Neural crest cell (in vitro differentiated cells): ENCODE measurements around the gene AFAP1. TPM values are rescaled to one million over a fixed set of nuclear protein-coding genes. Genes with fewer than 3 reads are reported as not detected.
A peak's percentile ranks its signal among the peaks of the same experiment; 100 is the strongest.

ENCODE experiments used
- DNase-seq: peaks from one replicate; pipeline ENCODE4 v3.0.0; 2021; ENCODE audit warnings: low read depth, mixed read lengths, low spot score
- H3K27ac Mint-ChIP-seq: one replicate; pipeline ENCODE4 v1.8.0; 2021; ENCODE audit warnings: mild to moderate bottlenecking, mixed read lengths; ENCODE audit not compliant: unreplicated experiment
- H3K27me3 Mint-ChIP-seq: 2 replicates; pipeline ENCODE4 v1.8.0; 2021; ENCODE audit warnings: low read depth, mild to moderate bottlenecking, mixed read lengths
- H3K36me3 Mint-ChIP-seq: 2 replicates; pipeline ENCODE4 v1.8.0; 2021; ENCODE audit warnings: low read depth, mild to moderate bottlenecking, mixed read lengths
- H3K4me1 Mint-ChIP-seq: 2 replicates; pipeline ENCODE4 v1.8.0; 2021; ENCODE audit warnings: mixed read lengths
- H3K4me3 Mint-ChIP-seq: one replicate; pipeline ENCODE4 v1.8.0; 2021; ENCODE audit warnings: mild to moderate bottlenecking, mixed read lengths
- H3K9me3 Mint-ChIP-seq: 2 replicates; pipeline ENCODE4 v1.8.0; 2021; ENCODE audit warnings: mixed read lengths
- total RNA-seq: library from RNA; stranded (reverse); gene quantifications from 2 replicates; pipeline ENCODE4 v1.2.1, GENCODE V29; 2021
- TF ChIP-seq, protein P1 (sequence below): fragments of 200-600 bp; sonication (generic); conservative IDR thresholded peaks from 2 replicates; pipeline ENCODE4 v1.5.0; 2021; ENCODE audit warnings: antibody characterized with exemption, mild to moderate bottlenecking

The AFAP1 gene
- total RNA-seq, 1 donor from 2014 or later: 28.1 TPM

GRCh38 chr4:7876201-7876875 lies 63.3 kb downstream of the AFAP1 start:
- H3K36me3 Mint-ChIP-seq: peaks cover 7% of the 10 kb centered on the region
- no peak overlapping the region for H3K27ac Mint-ChIP-seq
- H3K27me3 Mint-ChIP-seq: no peaks in the 10 kb centered on the region
- TF ChIP-seq, protein P1, sequence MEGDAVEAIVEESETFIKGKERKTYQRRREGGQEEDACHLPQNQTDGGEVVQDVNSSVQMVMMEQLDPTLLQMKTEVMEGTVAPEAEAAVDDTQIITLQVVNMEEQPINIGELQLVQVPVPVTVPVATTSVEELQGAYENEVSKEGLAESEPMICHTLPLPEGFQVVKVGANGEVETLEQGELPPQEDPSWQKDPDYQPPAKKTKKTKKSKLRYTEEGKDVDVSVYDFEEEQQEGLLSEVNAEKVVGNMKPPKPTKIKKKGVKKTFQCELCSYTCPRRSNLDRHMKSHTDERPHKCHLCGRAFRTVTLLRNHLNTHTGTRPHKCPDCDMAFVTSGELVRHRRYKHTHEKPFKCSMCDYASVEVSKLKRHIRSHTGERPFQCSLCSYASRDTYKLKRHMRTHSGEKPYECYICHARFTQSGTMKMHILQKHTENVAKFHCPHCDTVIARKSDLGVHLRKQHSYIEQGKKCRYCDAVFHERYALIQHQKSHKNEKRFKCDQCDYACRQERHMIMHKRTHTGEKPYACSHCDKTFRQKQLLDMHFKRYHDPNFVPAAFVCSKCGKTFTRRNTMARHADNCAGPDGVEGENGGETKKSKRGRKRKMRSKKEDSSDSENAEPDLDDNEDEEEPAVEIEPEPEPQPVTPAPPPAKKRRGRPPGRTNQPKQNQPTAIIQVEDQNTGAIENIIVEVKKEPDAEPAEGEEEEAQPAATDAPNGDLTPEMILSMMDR: peak; percentile 39
- no peak overlapping the region for H3K4me3 Mint-ChIP-seq
- peak; percentile 8 for DNase-seq
- peaks cover 3% of the 10 kb centered on the region for H3K9me3 Mint-ChIP-seq
- peaks cover 54% of the 10 kb centered on the region for H3K4me1 Mint-ChIP-seq

- Mint-ChIP-seq H3K4me1 (peaks cover 43% of the 10 kb centered on the region), H3K9me3 (peaks cover 3% of the 10 kb centered on the region)
These were observed 64.8 kb downstream of the AFAP1 start for GRCh38 chr4:7874838-7875237.

DNA sequence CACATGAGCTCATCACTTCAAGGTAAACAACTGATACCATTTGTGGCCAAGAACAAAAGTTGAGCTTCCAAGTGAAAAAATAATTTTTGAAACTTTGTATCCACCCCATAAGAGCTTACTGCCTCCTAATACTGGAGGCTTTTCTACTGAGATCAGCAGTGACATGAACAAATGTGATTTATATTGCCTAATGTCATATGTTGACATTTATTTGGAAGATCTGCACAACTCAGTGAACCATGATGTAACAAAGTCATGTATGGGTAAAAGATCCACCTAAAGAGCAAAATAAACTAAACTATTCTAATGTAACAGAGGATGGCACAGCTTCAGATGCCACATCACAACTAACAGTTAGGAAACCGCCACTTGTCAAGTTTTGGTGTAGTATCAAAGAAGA lies 65.8 kb downstream of the AFAP1 start:
- no peak overlapping the region for H3K27ac Mint-ChIP-seq
- H3K36me3 Mint-ChIP-seq: peaks cover 20% of the 10 kb centered on the region
- TF ChIP-seq, protein P1: no peak
- H3K4me3 Mint-ChIP-seq: no peak overlapping the region
- peaks cover 34% of the 10 kb centered on the region for H3K4me1 Mint-ChIP-seq
- no peak for DNase-seq
- peaks cover 3% of the 10 kb centered on the region for H3K9me3 Mint-ChIP-seq
- no peaks in the 10 kb centered on the region for H3K27me3 Mint-ChIP-seq

More at GRCh38 chr4:7874838-7875237, 64.8 kb downstream of the AFAP1 start:
- H3K27me3 Mint-ChIP-seq: no peaks in the 10 kb centered on the region
- H3K4me3 Mint-ChIP-seq: no peak overlapping the region
- no peak for DNase-seq
- H3K27ac Mint-ChIP-seq: no peak overlapping the region
- TF ChIP-seq, protein P1: no peak
- H3K36me3 Mint-ChIP-seq: peaks cover 14% of the 10 kb centered on the region

GRCh38 chr4:7872264-7872771 lies 67.3 kb downstream of the AFAP1 start:
- Mint-ChIP-seq H3K4me1 (peaks cover 19% of the 10 kb centered on the region), H3K27ac (no peak overlapping the region), H3K4me3 (no peak overlapping the region), H3K36me3 (peaks cover 26% of the 10 kb centered on the region), H3K9me3 (peaks cover 3% of the 10 kb centered on the region), H3K27me3 (no peaks in the 10 kb centered on the region)
- DNase-seq: no peak
- TF ChIP-seq, protein P1: no peak

DNA sequence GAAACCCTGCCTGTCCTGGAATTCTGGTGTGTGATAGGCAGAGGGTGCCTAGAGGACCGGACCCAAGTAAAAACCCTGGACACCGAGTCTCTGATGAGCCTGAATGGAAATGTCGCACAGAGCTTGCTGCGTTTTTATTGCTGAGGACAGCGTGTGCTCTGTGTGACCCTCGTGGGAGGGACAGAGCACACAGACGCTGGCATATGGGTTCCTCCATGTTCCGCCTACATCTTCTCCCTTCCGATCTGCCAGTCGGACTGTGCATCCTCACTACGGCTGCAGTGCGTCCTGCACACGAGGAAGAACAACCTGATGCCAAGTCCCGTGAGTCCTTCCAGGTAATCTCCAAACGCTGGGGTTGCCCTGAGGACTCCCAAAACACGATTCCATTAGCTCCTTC lies 68.3 kb downstream of the AFAP1 start:
- H3K36me3 Mint-ChIP-seq: peaks cover 28% of the 10 kb centered on the region
- TF ChIP-seq, protein P1: no peak
- DNase-seq: no peak
- H3K9me3 Mint-ChIP-seq: peaks cover 3% of the 10 kb centered on the region
- no peak overlapping the region for H3K27ac Mint-ChIP-seq
- no peak overlapping the region for H3K4me3 Mint-ChIP-seq
- peaks cover 10% of the 10 kb centered on the region for H3K4me1 Mint-ChIP-seq
- H3K27me3 Mint-ChIP-seq: no peaks in the 10 kb centered on the region
